PC-3 (cell line): ENCODE results near the gene NAA40.

ENCODE experiments used
- EZH2 ChIP-seq: fragments of 300-600 bp; sonication (generic); IDR thresholded peaks from one replicate; pipeline ENCODE4 v1.6.1; 2017; ENCODE audit warnings: antibody characterized with exemption, mild to moderate bottlenecking, low read length; ENCODE audit not compliant: unreplicated experiment
- EZH2phosphoT487 ChIP-seq: fragments of 300-600 bp; sonication (generic); IDR thresholded peaks from 2 replicates; pipeline ENCODE4 v1.6.1; 2018; ENCODE audit warnings: mild to moderate bottlenecking, antibody characterized with exemption, low read length, borderline replicate concordance
- TF ChIP-seq, protein P1 (sequence below): fragments of 300-600 bp; sonication (generic); conservative IDR thresholded peaks from 2 replicates; pipeline ENCODE4 v1.5.1; 2017; ENCODE audit warnings: antibody characterized with exemption, low read depth, mild to moderate bottlenecking, low read length

DNA sequence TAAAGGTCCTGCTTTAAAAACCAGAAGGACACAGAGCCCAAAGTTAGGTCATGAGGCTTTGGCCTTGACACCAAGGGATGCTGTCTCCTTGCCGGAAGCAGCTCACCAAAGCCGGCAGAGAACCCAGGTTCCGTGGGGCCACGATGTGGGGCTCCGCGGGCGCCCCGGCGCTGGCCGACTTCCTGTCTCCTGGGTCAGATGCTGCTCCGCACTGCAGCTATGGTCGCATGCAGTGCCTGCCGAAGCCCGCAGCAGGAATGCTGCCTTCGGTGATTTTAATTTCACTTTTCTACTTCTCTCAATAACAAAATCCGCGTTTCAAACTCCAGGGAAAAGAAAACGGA lies 47.0 kb downstream of the NAA40 start:
- TF ChIP-seq, protein P1, sequence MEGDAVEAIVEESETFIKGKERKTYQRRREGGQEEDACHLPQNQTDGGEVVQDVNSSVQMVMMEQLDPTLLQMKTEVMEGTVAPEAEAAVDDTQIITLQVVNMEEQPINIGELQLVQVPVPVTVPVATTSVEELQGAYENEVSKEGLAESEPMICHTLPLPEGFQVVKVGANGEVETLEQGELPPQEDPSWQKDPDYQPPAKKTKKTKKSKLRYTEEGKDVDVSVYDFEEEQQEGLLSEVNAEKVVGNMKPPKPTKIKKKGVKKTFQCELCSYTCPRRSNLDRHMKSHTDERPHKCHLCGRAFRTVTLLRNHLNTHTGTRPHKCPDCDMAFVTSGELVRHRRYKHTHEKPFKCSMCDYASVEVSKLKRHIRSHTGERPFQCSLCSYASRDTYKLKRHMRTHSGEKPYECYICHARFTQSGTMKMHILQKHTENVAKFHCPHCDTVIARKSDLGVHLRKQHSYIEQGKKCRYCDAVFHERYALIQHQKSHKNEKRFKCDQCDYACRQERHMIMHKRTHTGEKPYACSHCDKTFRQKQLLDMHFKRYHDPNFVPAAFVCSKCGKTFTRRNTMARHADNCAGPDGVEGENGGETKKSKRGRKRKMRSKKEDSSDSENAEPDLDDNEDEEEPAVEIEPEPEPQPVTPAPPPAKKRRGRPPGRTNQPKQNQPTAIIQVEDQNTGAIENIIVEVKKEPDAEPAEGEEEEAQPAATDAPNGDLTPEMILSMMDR, result no peak
- TF ChIP-seq EZH2phosphoT487 (no peak), EZH2 (no peak)
